Mesenchymal stem cell (in vitro differentiated cells and primary cell): Measurements from ENCODE around the gene MPZL2.

Source experiments
- DNase-seq: peaks from one replicate; pipeline ENCODE4 v3.0.0-alpha.2; 2013
- H2AFZ ChIP-seq: one replicate; pipeline ENCODE4 v1.6.1; 2013; ENCODE audit warnings: low read depth, mild to moderate bottlenecking, control low read depth, inconsistent platforms, low read length, moderate library complexity
- H2AK5ac ChIP-seq: 2 replicates; pipeline ENCODE4 v1.6.1; 2013; ENCODE audit warnings: low read length, moderate library complexity, mild to moderate bottlenecking, inconsistent platforms; ENCODE audit not compliant: severe bottlenecking
- H2BK120ac ChIP-seq: one replicate; pipeline ENCODE4 v1.6.1; 2013; ENCODE audit warnings: low read depth, mild to moderate bottlenecking, inconsistent platforms, low read length, moderate library complexity
- H2BK12ac ChIP-seq, 2 experiments: one replicate each; pipeline ENCODE4 v1.6.1; 2013; ENCODE audit warnings: inconsistent platforms in 2 of 2, low read length in 2 of 2, mild to moderate bottlenecking in 2 of 2, moderate library complexity in 2 of 2, control low read depth in 1 of 2
- H2BK15ac ChIP-seq: one replicate; pipeline ENCODE4 v1.6.1; 2013; ENCODE audit warnings: mild to moderate bottlenecking, low read depth, inconsistent platforms; ENCODE audit not compliant: poor library complexity, severe bottlenecking
- H2BK5ac ChIP-seq: 2 replicates; pipeline ENCODE4 v1.6.1; 2013; ENCODE audit warnings: low read depth, mild to moderate bottlenecking, low read length, control low read depth, inconsistent platforms; ENCODE audit not compliant: poor library complexity, severe bottlenecking
- H3K14ac ChIP-seq, 2 experiments: one replicate each; pipeline ENCODE4 v1.6.1; 2013; ENCODE audit warnings: inconsistent platforms in 2 of 2, low read length in 2 of 2, control low read depth in 1 of 2, mild to moderate bottlenecking in 1 of 2, moderate library complexity in 1 of 2
- H3K18ac ChIP-seq, 2 experiments: one replicate each; pipeline ENCODE4 v1.6.1; 2013; ENCODE audit warnings: inconsistent platforms in 2 of 2, low read length in 2 of 2, control low read depth in 1 of 2, low read depth in 1 of 2, mild to moderate bottlenecking in 1 of 2
- H3K23ac ChIP-seq, 2 experiments: one replicate each; pipeline ENCODE4 v1.6.1; 2013; ENCODE audit warnings: inconsistent platforms in 2 of 2, low read length in 2 of 2, mild to moderate bottlenecking in 2 of 2, moderate library complexity in 2 of 2, control low read depth in 1 of 2
- H3K27ac ChIP-seq: 2 replicates; pipeline ENCODE4 v1.5.1; 2013; ENCODE audit warnings: mild to moderate bottlenecking, moderate library complexity, low read length, control low read depth, inconsistent platforms; ENCODE audit not compliant: poor library complexity, severe bottlenecking
- H3K27me3 ChIP-seq, 2 experiments: 2 replicates each; pipeline versions ENCODE4 v1.6.1 to v1.7.0; 2013; ENCODE audit warnings: low read length in 2 of 2, mild to moderate bottlenecking in 2 of 2, moderate library complexity in 2 of 2, control low read depth in 1 of 2, inconsistent platforms in 1 of 2; ENCODE audit not compliant: control insufficient read depth in 1 of 2, insufficient read depth in 1 of 2
- H3K36me3 ChIP-seq, 2 experiments: 2 replicates each; pipeline versions ENCODE4 v1.6.1 to v1.7.0; 2013; ENCODE audit warnings: low read length in 2 of 2, control low read depth in 1 of 2, inconsistent platforms in 1 of 2, low read depth in 1 of 2, mild to moderate bottlenecking in 1 of 2; ENCODE audit not compliant: insufficient read depth in 2 of 2, control insufficient read depth in 1 of 2
- H3K4ac ChIP-seq, 2 experiments: one replicate each; pipeline ENCODE4 v1.6.1; 2013; ENCODE audit warnings: inconsistent platforms in 2 of 2, low read length in 2 of 2, mild to moderate bottlenecking in 2 of 2, moderate library complexity in 2 of 2, control low read depth in 1 of 2, low read depth in 1 of 2
- H3K4me1 ChIP-seq: 2 replicates; pipeline ENCODE4 v1.6.1; 2013; ENCODE audit warnings: low read depth, low read length, control low read depth; ENCODE audit not compliant: control insufficient read depth, insufficient read depth
- H3K4me2 ChIP-seq: 2 replicates; pipeline ENCODE4 v1.6.1; 2013; ENCODE audit warnings: low read length, mild to moderate bottlenecking, inconsistent platforms; ENCODE audit not compliant: poor library complexity, severe bottlenecking
- H3K4me3 ChIP-seq, 2 experiments: 2 replicates each; pipeline versions ENCODE4 v1.5.1 to v1.7.0; 2013; ENCODE audit warnings: low read length in 2 of 2, mild to moderate bottlenecking in 2 of 2, control low read depth in 1 of 2, low read depth in 1 of 2; ENCODE audit not compliant: insufficient read depth in 1 of 2
- H3K79me1 ChIP-seq: replicated peaks from 2 replicates; pipeline ENCODE4 v1.6.1; 2013; ENCODE audit warnings: mild to moderate bottlenecking, control low read depth, low read length, inconsistent platforms; ENCODE audit not compliant: poor library complexity, severe bottlenecking
- H3K9ac ChIP-seq: 2 replicates; pipeline ENCODE4 v1.7.0; 2013; ENCODE audit warnings: mild to moderate bottlenecking, low read length, moderate library complexity
- H3K9me3 ChIP-seq: 2 replicates; pipeline ENCODE4 v1.7.0; 2013; ENCODE audit warnings: mild to moderate bottlenecking, low read length; ENCODE audit not compliant: control insufficient read depth
- H4K8ac ChIP-seq: one replicate; pipeline ENCODE4 v1.6.1; 2013; ENCODE audit warnings: inconsistent platforms, mild to moderate bottlenecking, low read length, moderate library complexity
- H4K91ac ChIP-seq: one replicate; pipeline ENCODE4 v1.6.1; 2013; ENCODE audit warnings: mild to moderate bottlenecking, low read length, inconsistent platforms
- WGBS: methylation state at CpG from one replicate; pipeline ENCODE4 v1.1.7; 2013; ENCODE audit warnings: mixed read lengths; 5-methylcytosine and 5-hydroxymethylcytosine counted together

MPZL2 gene

GRCh38 chr11:118209033-118209432 lies 55.1 kb downstream of the MPZL2 start:
- Histone ChIP-seq H3K9ac (no peak overlapping the region), H3K4me1 (no peaks in the 10 kb centered on the region), H2AFZ (no peak overlapping the region), H3K36me3 (no peaks in the 10 kb centered on the region), H3K4me2 (no peak overlapping the region), H2AK5ac (no peak overlapping the region), H4K8ac (no peak overlapping the region), H3K18ac (no peak overlapping the region), H2BK12ac (no peak overlapping the region), H3K27me3 (peaks cover 75 to 86% of the 10 kb centered on the region in 2 experiments), H3K23ac (no peak overlapping the region), H2BK120ac (no peak overlapping the region), H3K4me3 (no peak overlapping the region), H3K27ac (no peak overlapping the region), H2BK15ac (no peak overlapping the region), H4K91ac (no peak overlapping the region), H3K79me1 (no peaks in the 10 kb centered on the region), H2BK5ac (no peak overlapping the region), H3K9me3 (no peaks in the 10 kb centered on the region), H3K14ac (no peak overlapping the region), H3K4ac (no peak overlapping the region)
- DNase-seq: no peak
- WGBS: 78% methylated on average over 2 of the region's 3 CpGs

- H3K27ac ChIP-seq: no peak overlapping the region
- H2BK5ac ChIP-seq: no peak overlapping the region
- H2AFZ ChIP-seq: no peak overlapping the region
- H3K4me2 ChIP-seq: no peak overlapping the region
- no peak overlapping the region for H3K4ac ChIP-seq
- no peak overlapping the region for H4K8ac ChIP-seq
- H4K91ac ChIP-seq: no peak overlapping the region
- no peak overlapping the region for H3K18ac ChIP-seq
- H2AK5ac ChIP-seq: no peak overlapping the region
- no peak for DNase-seq
- H2BK120ac ChIP-seq: no peak overlapping the region
- no peaks in the 10 kb centered on the region for H3K9me3 ChIP-seq
- H3K14ac ChIP-seq: no peak overlapping the region
- peaks cover 72 to 84% of the 10 kb centered on the region in 2 experiments for H3K27me3 ChIP-seq
- no peak overlapping the region for H3K23ac ChIP-seq
- WGBS: 83% methylated on average over 1 of the region's 2 CpGs
- no peak overlapping the region for H3K9ac ChIP-seq
- H2BK12ac ChIP-seq: no peak overlapping the region
- H3K79me1 ChIP-seq: no peaks in the 10 kb centered on the region
- no peak overlapping the region for H3K4me3 ChIP-seq
- H3K4me1 ChIP-seq: no peaks in the 10 kb centered on the region
- no peak overlapping the region for H2BK15ac ChIP-seq
- no peaks in the 10 kb centered on the region for H3K36me3 ChIP-seq
These were observed 57.0 kb downstream of the MPZL2 start for GRCh38 chr11:118207079-118207478.

- Histone ChIP-seq H2BK12ac (no peak overlapping the region), H3K27me3 (peaks cover 73 to 84% of the 10 kb centered on the region in 2 experiments), H3K36me3 (no peaks in the 10 kb centered on the region), H3K4me1 (no peaks in the 10 kb centered on the region), H3K79me1 (no peaks in the 10 kb centered on the region), H4K91ac (no peak overlapping the region), H3K27ac (no peak overlapping the region), H3K18ac (no peak overlapping the region), H3K4me2 (no peak overlapping the region), H2BK5ac (no peak overlapping the region), H3K14ac (no peak overlapping the region), H2BK15ac (no peak overlapping the region), H2AK5ac (no peak overlapping the region), H3K4ac (no peak overlapping the region), H4K8ac (no peak overlapping the region), H2BK120ac (no peak overlapping the region), H2AFZ (no peak overlapping the region), H3K9me3 (no peaks in the 10 kb centered on the region), H3K4me3 (no peak overlapping the region), H3K9ac (no peak overlapping the region), H3K23ac (no peak overlapping the region)
- DNase-seq: peak; percentile 6
- 20% methylated on average over 1 of the region's 1 CpG for WGBS
These were observed 57.6 kb downstream of the MPZL2 start for GRCh38 chr11:118206391-118207031.

DNA sequence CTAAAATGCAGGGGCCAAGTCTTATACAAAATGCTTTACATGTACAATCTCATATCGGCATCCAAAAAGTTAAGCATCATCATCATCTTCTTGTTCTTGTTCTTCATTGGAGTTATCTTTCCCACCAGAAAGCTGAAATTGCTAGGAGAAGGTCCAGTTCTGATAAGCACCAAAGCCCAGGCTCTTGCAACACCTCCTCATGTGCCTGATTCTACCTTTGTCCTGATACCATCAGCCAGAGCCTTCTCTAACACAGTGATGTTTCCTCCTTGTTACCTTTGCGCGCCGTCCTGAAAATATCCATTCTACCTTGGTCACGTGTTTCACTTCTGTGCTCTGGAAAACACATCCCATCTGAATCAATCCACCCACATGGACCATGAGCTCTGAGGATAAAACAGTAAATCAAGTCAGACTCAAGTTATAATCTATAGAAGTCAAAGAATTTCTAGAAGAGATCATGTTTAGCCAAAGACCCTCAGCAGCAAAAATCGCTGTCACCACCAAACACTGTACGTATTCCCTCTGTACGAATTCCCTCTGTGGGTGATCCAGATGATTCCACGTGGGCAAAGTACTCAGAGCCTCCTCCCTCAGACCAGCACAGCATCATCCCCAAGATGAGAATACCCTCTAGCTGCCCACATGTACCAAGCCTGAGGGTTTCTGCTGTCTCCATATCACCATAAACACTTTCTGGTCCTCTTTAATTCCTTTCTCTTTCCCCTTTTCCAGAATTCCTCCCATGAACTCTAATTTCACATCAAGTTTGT lies 58.3 kb downstream of the MPZL2 start:
- Histone ChIP-seq H2AK5ac (no peak overlapping the region), H3K9me3 (no peaks in the 10 kb centered on the region), H2BK12ac (no peak overlapping the region), H3K23ac (no peak overlapping the region), H3K27ac (no peak overlapping the region), H3K9ac (no peak overlapping the region), H2BK15ac (no peak overlapping the region), H3K27me3 (peaks cover 68 to 83% of the 10 kb centered on the region in 2 experiments), H4K91ac (no peak overlapping the region), H3K4ac (no peak overlapping the region), H3K4me2 (no peak overlapping the region), H3K14ac (no peak overlapping the region), H2AFZ (no peak overlapping the region), H3K79me1 (no peaks in the 10 kb centered on the region), H3K18ac (no peak overlapping the region), H3K36me3 (no peaks in the 10 kb centered on the region), H3K4me3 (no peak overlapping the region), H2BK120ac (no peak overlapping the region), H3K4me1 (no peaks in the 10 kb centered on the region), H2BK5ac (no peak overlapping the region), H4K8ac (no peak overlapping the region)
- DNase-seq: no peak
- WGBS: 88% methylated on average over 8 of the region's 9 CpGs
